Lung (tissue), 12 donors: ENCODE results near the gene EMSY. TPM values are rescaled to one million over a fixed set of nuclear protein-coding genes. Genes with fewer than 3 reads are reported as not detected.

Experiments
- ATAC-seq: fragments of 200-7000 bp; cut with Tn5 transposase; one replicate; pipeline ENCODE4 v1.9.1; 2020; ENCODE audit warnings: moderate number of reproducible peaks; ENCODE audit not compliant: insufficient read depth, low FRiP score
- DNase-seq, 3 donors: peaks; one replicate each; pipeline ENCODE4 v3.0.0-alpha.2; 2013 to 2017
- H3K27ac ChIP-seq, 2 donors: one replicate each; pipeline ENCODE4 v1.5.1; 2013; ENCODE audit warnings: mild to moderate bottlenecking in 2 of 2, moderate library complexity in 2 of 2, control low read depth in 1 of 2, inconsistent platforms in 1 of 2, low read depth in 1 of 2, low read length in 1 of 2
- H3K27me3 ChIP-seq, 3 donors: one replicate each; pipeline ENCODE4 v1.5.1; 2013; ENCODE audit warnings: low read length in 2 of 3; ENCODE audit not compliant: control insufficient read depth in 3 of 3, insufficient read depth in 3 of 3
- H3K36me3 ChIP-seq, 4 donors: one replicate each; pipeline ENCODE4 v1.5.1; 2013; ENCODE audit warnings: low read length in 4 of 4, mild to moderate bottlenecking in 1 of 4, moderate library complexity in 1 of 4; ENCODE audit not compliant: control insufficient read depth in 4 of 4, insufficient read depth in 4 of 4
- H3K4me1 ChIP-seq, 5 donors: one replicate each; pipeline ENCODE4 v1.5.1; 2013; ENCODE audit warnings: low read length in 5 of 5, mild to moderate bottlenecking in 2 of 5, moderate library complexity in 1 of 5; ENCODE audit not compliant: control insufficient read depth in 5 of 5, insufficient read depth in 5 of 5
- H3K4me3 ChIP-seq: one replicate; pipeline ENCODE4 v1.5.1; 2013; ENCODE audit warnings: mild to moderate bottlenecking, control low read depth, moderate library complexity
- H3K9ac ChIP-seq, 2 donors: one replicate each; pipeline ENCODE4 v1.5.1; 2013; ENCODE audit warnings: low read length in 2 of 2, control low read depth in 1 of 2; ENCODE audit not compliant: insufficient read depth in 1 of 2
- H3K9me3 ChIP-seq, 4 donors: one replicate each; pipeline ENCODE4 v1.5.1; 2013; ENCODE audit warnings: low read length in 3 of 4, mild to moderate bottlenecking in 1 of 4, moderate library complexity in 1 of 4; ENCODE audit not compliant: control insufficient read depth in 4 of 4, insufficient read depth in 3 of 4
- WGBS, 2 donors: extraction: QIAGEN DNeasy Blood & Tissue Kit; methylation state at CpG; one replicate each; pipeline ENCODE4 v1.1.7; 2013; 5-methylcytosine and 5-hydroxymethylcytosine counted together
- polyA plus RNA-seq, 2 donors: library from polyadenylated mRNA; stranded (reverse); fragments of 200-250 nt; gene quantifications; one replicate each; pipeline ENCODE4 v1.2.1, GENCODE V29; 2013
- total RNA-seq, 2 donors: library from RNA; depleted of rRNA in 1 of 2; stranded (reverse); fragments of >200 nt in 1 of 2; gene quantifications; one replicate each; pipeline ENCODE4 v1.2.1, GENCODE V29; 2014 to 2021
- TF ChIP-seq, protein P1 (sequence below): IDR thresholded peaks from 2 replicates; pipeline ENCODE4 v1.5.1; 2012; ENCODE audit warnings: mild to moderate bottlenecking; ENCODE audit errors: control extremely low read depth, extremely low read depth
- donor health status: control.
- donor health status: control.
- donor health status: Bipolar disorder and iron deficiency.
- donor health status: healthy.
- donor health status: DM: yes; HTN: yes; CAD: no.

The EMSY gene
- total and polyA plus RNA-seq, 4 donors, result 5.0 to 59.3 (median 15.5) TPM

DNA sequence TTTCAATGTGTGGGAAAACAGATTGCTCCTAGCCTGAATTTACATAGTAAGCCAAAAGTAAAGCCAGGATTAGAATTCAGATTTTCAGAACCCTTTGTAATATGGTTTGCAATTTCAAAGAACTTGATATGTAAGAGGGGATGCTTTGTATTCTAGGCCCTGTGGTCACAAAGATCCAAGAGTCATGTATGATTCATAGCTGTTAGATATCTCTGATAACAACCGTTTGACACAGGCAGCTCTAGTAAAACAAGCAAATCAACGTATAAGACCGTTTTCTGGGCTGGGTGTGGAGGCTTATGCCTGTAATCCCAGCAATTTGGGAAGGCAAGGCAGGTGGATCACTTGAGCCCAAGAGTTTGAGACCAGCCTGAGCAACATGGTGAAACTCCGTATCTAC, 79.6 kb downstream of the EMSY start:
- no peaks in the 10 kb centered on the region for H3K27me3 ChIP-seq
- peaks cover 0 to 6% (median 4%) of the 10 kb centered on the region in 5 donors for H3K4me1 ChIP-seq
- H3K9ac ChIP-seq, result no peak overlapping the region
- H3K9me3 ChIP-seq, result no peaks in the 10 kb centered on the region
- H3K4me3 ChIP-seq, result no peak overlapping the region
- H3K27ac ChIP-seq, result no peak overlapping the region
- ATAC-seq, result no peak
- DNase-seq, result no peak
- H3K36me3 ChIP-seq, result peaks cover 1 to 27% (median 21%) of the 10 kb centered on the region in 4 donors
- TF ChIP-seq, protein P1, sequence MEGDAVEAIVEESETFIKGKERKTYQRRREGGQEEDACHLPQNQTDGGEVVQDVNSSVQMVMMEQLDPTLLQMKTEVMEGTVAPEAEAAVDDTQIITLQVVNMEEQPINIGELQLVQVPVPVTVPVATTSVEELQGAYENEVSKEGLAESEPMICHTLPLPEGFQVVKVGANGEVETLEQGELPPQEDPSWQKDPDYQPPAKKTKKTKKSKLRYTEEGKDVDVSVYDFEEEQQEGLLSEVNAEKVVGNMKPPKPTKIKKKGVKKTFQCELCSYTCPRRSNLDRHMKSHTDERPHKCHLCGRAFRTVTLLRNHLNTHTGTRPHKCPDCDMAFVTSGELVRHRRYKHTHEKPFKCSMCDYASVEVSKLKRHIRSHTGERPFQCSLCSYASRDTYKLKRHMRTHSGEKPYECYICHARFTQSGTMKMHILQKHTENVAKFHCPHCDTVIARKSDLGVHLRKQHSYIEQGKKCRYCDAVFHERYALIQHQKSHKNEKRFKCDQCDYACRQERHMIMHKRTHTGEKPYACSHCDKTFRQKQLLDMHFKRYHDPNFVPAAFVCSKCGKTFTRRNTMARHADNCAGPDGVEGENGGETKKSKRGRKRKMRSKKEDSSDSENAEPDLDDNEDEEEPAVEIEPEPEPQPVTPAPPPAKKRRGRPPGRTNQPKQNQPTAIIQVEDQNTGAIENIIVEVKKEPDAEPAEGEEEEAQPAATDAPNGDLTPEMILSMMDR, result no peak
- WGBS, 2 donors, result 82 to 90% methylated on average over 4 of the region's 4 CpGs

DNA sequence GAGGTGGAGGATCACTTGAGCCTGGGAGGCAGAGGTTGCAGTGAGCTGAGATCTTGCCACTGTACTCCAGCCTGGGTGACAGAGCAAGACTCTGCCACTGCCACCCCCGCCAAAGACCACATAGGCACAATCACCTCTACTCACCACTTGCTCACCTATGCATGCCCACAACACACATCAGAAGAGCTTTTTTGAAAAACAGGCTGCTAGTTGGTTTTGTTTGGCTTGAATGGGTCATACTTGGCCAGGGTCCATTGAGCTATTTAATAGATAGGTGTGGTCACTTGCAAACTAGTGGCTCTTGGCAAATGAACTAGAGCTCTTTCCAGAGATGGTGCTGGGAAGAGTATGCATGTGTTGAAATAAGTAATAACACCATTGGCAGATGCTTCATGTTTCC, 80.1 kb downstream of the EMSY start:
- ATAC-seq (peak; percentile 11), DNase-seq (peak in 2 of 3 donors; percentile 28 to 43)
- Histone ChIP-seq H3K27ac (no peak overlapping the region), H3K4me3 (no peak overlapping the region), H3K9me3 (no peaks in the 10 kb centered on the region), H3K27me3 (no peaks in the 10 kb centered on the region), H3K4me1 (peaks cover 0 to 6% (median 4%) of the 10 kb centered on the region in 5 donors), H3K9ac (no peak overlapping the region), H3K36me3 (peaks cover 1 to 28% (median 21%) of the 10 kb centered on the region in 4 donors)
- TF ChIP-seq, protein P1, result no peak
- 90 to 100% methylated on average over 1 of the region's 1 CpG for WGBS, 2 donors

DNA sequence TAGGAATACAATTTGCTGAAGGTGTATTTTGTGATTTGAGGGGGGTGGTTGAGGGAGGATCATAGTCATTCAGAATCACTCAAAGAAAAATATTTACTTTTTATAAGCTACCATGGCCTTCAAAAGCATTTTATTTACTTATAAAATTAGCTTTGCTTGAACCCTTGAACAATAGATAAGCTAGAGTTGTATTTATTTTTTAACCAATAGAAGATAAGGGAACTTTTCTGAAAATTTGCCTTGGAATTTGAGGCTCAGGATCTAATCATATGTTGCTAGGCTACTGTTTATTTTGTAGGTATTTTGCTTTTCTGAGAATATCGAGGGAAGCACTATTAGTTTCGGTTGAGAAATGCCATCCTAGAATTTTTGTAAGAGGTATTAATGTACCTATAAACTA, 82.1 kb downstream of the EMSY start:
- Histone ChIP-seq H3K4me1 (peaks cover 0 to 6% (median 4%) of the 10 kb centered on the region in 5 donors), H3K9me3 (no peaks in the 10 kb centered on the region), H3K4me3 (no peak overlapping the region), H3K27me3 (no peaks in the 10 kb centered on the region), H3K36me3 (peaks cover 1 to 25% (median 21%) of the 10 kb centered on the region in 4 donors), H3K9ac (no peak overlapping the region), H3K27ac (no peak overlapping the region)
- TF ChIP-seq, protein P1, result no peak
- WGBS, 2 donors, result 55 to 88% methylated on average over 2 of the region's 2 CpGs
- DNase-seq, result no peak
- no peak for ATAC-seq

DNA sequence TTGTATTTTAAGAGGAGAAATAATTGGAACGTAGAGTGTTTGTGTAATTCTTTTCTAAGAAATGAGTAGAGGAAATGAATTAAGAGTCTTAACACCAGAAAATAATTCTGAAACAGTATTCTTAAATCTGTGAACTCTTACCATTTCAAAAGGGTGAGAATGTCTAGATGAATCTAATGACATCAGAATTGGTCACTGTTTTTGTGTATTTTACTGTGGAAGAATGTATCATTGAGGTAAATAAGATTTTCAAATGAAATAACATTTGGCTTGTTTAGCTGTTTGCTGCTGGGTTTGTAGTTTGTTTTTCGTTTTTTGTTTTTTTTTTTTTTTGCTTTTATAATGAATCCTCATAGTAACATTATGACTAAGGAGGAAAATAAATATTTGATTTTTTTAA, 97.6 kb downstream of the EMSY start:
- Histone ChIP-seq H3K9me3 (peaks cover 0 to 4% (median 0%) of the 10 kb centered on the region in 4 donors), H3K9ac (no peak overlapping the region), H3K4me3 (no peak overlapping the region), H3K36me3 (peaks cover 17 to 51% (median 30%) of the 10 kb centered on the region in 4 donors), H3K27ac (no peak overlapping the region), H3K4me1 (peaks cover 0 to 2% (median 0%) of the 10 kb centered on the region in 5 donors), H3K27me3 (no peaks in the 10 kb centered on the region)
- ATAC-seq (no peak), DNase-seq (no peak)
- 85 to 88% methylated on average over 2 of the region's 2 CpGs for WGBS, 2 donors
- TF ChIP-seq, protein P1, result no peak
